ENCODE measurements around the gene NACC2.

NACC2 gene

DNA sequence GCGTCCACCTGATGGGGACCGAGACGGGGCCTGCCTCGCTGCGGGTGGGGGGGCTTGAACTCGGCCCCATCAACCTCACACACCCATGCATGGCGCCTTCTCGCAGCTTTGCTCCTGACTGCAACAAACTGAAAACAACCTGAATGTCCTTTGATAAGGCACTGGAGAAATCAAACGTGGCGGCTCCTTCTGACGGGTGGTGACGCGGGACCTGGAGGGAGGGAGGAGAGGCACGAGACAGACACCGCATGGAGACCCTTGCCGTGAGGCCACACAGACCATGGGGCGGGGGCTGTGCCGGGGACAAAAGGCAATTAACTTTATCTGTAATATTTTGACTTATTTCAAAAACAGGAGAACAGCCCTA lies 48.6 kb downstream of the NACC2 start:
- no peak overlapping the region for H3K9ac ChIP-seq (ENCODE audit: low read length)
- no peak overlapping the region for H2AFZ ChIP-seq (ENCODE audit: low read length)
- H3K27ac ChIP-seq (ENCODE audit: low read length), result no peak overlapping the region
- no peak overlapping the region for H3K4me2 ChIP-seq (ENCODE audit: low read depth, low read length)
- no peaks in the 10 kb centered on the region for H3K9me2 ChIP-seq (replicated peaks; ENCODE audit: insufficient read depth, low read length)
- H3K27me3 ChIP-seq (replicated peaks; ENCODE audit: insufficient read depth, low read length), result peaks cover 96% of the 10 kb centered on the region
- DNase-seq, result no peak
- no peaks in the 10 kb centered on the region for H4K20me1 ChIP-seq (ENCODE audit: insufficient read depth, low read length)
- no peak overlapping the region for H3K4me3 ChIP-seq (ENCODE audit: low read length)
- no peaks in the 10 kb centered on the region for H3K36me3 ChIP-seq (replicated peaks; ENCODE audit: insufficient read depth, low read length)
- no peaks in the 10 kb centered on the region for H3K9me3 ChIP-seq (replicated peaks; ENCODE audit: insufficient read depth, low read length)
- TF ChIP-seq EZH2phosphoT487 (IDR thresholded peaks at IDR 0.05; ENCODE audit: low read length) (no peak), EZH2 (optimal IDR thresholded peaks at IDR 0.05; ENCODE audit: low read depth, low read length) (no peak)
- TF ChIP-seq, protein P1, sequence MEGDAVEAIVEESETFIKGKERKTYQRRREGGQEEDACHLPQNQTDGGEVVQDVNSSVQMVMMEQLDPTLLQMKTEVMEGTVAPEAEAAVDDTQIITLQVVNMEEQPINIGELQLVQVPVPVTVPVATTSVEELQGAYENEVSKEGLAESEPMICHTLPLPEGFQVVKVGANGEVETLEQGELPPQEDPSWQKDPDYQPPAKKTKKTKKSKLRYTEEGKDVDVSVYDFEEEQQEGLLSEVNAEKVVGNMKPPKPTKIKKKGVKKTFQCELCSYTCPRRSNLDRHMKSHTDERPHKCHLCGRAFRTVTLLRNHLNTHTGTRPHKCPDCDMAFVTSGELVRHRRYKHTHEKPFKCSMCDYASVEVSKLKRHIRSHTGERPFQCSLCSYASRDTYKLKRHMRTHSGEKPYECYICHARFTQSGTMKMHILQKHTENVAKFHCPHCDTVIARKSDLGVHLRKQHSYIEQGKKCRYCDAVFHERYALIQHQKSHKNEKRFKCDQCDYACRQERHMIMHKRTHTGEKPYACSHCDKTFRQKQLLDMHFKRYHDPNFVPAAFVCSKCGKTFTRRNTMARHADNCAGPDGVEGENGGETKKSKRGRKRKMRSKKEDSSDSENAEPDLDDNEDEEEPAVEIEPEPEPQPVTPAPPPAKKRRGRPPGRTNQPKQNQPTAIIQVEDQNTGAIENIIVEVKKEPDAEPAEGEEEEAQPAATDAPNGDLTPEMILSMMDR (IDR thresholded peaks at IDR 0.05; ENCODE audit: low read length), result no peak
- H3K4me1 ChIP-seq (ENCODE audit: low read length), result no peaks in the 10 kb centered on the region
- no peaks in the 10 kb centered on the region for H3K79me2 ChIP-seq (ENCODE audit: low read length)
- no peaks in the 10 kb centered on the region for H3F3A ChIP-seq (ENCODE audit: insufficient read depth, low read length)

GRCh38 chr9:136045595-136046553 lies 49.2 kb downstream of the NACC2 start:
- Histone ChIP-seq H3F3A (ENCODE audit: insufficient read depth, low read length) (no peaks in the 10 kb centered on the region), H3K9me2 (replicated peaks; ENCODE audit: insufficient read depth, low read length) (no peaks in the 10 kb centered on the region), H3K4me2 (ENCODE audit: low read depth, low read length) (no peak overlapping the region), H3K4me1 (ENCODE audit: low read length) (no peaks in the 10 kb centered on the region), H2AFZ (ENCODE audit: low read length) (no peak overlapping the region), H3K27me3 (replicated peaks; ENCODE audit: insufficient read depth, low read length) (peaks cover 98% of the 10 kb centered on the region), H3K79me2 (ENCODE audit: low read length) (no peaks in the 10 kb centered on the region), H3K4me3 (ENCODE audit: low read length) (no peak overlapping the region), H3K36me3 (replicated peaks; ENCODE audit: insufficient read depth, low read length) (no peaks in the 10 kb centered on the region), H3K9me3 (replicated peaks; ENCODE audit: insufficient read depth, low read length) (no peaks in the 10 kb centered on the region), H3K27ac (ENCODE audit: low read length) (no peak overlapping the region), H4K20me1 (ENCODE audit: insufficient read depth, low read length) (no peaks in the 10 kb centered on the region), H3K9ac (ENCODE audit: low read length) (no peak overlapping the region)
- DNase-seq, result no peak
- TF ChIP-seq, protein P1 (IDR thresholded peaks at IDR 0.05; ENCODE audit: low read length), result no peak
- TF ChIP-seq EZH2 (optimal IDR thresholded peaks at IDR 0.05; ENCODE audit: low read depth, low read length), result no peak
- no peak for TF ChIP-seq EZH2phosphoT487 (IDR thresholded peaks at IDR 0.05; ENCODE audit: low read length)

DNA sequence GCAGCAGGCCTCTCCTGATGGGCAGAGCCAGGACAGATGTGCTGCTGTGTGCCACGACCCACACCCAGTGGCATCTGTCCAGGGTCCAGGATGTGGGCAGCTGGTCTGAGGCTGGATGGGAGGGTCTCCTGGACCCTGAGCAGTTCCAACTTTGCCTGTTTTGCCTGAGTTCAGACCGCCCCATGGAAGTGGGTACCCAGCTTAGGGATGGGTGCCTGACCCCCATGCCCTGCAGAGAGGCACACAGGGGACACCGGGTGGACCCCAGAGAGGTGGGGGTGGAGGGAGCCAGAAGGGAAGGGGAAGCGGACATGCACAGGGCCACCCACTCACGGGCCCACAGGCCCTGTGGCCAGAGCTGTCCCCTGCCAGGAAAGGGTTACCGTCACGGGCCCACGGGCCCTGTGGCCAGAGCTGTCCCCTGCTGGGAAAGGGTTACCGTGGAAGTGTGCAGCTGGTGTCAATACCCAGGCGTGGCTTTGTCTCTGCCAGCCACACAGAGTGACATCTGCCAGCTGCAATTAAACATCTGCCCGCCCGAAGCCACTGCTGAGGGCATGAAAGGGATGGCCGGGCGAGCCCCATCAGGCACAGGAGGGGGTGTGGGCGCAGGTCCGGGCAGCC lies 50.0 kb downstream of the NACC2 start:
- no peak overlapping the region for H3K4me3 ChIP-seq (ENCODE audit: low read length)
- no peaks in the 10 kb centered on the region for H3K9me3 ChIP-seq (replicated peaks; ENCODE audit: insufficient read depth, low read length)
- H3K79me2 ChIP-seq (ENCODE audit: low read length), result no peaks in the 10 kb centered on the region
- peaks cover 98% of the 10 kb centered on the region for H3K27me3 ChIP-seq (replicated peaks; ENCODE audit: insufficient read depth, low read length)
- H3K9me2 ChIP-seq (replicated peaks; ENCODE audit: insufficient read depth, low read length), result no peaks in the 10 kb centered on the region
- H3K36me3 ChIP-seq (replicated peaks; ENCODE audit: insufficient read depth, low read length), result no peaks in the 10 kb centered on the region
- H2AFZ ChIP-seq (ENCODE audit: low read length), result no peak overlapping the region
- H3K4me1 ChIP-seq (ENCODE audit: low read length), result no peaks in the 10 kb centered on the region
- H3K27ac ChIP-seq (ENCODE audit: low read length), result no peak overlapping the region
- no peak overlapping the region for H3K9ac ChIP-seq (ENCODE audit: low read length)
- DNase-seq, result no peak
- no peaks in the 10 kb centered on the region for H4K20me1 ChIP-seq (ENCODE audit: insufficient read depth, low read length)
- TF ChIP-seq EZH2phosphoT487 (IDR thresholded peaks at IDR 0.05; ENCODE audit: low read length) (no peak), EZH2 (optimal IDR thresholded peaks at IDR 0.05; ENCODE audit: low read depth, low read length) (no peak)
- TF ChIP-seq, protein P1 (IDR thresholded peaks at IDR 0.05; ENCODE audit: low read length), result no peak
- H3K4me2 ChIP-seq (ENCODE audit: low read depth, low read length), result no peak overlapping the region
- no peaks in the 10 kb centered on the region for H3F3A ChIP-seq (ENCODE audit: insufficient read depth, low read length)

Measured in MM.1S (cell line).